Fibroblast of mammary gland (primary cell): ENCODE measurements around the gene PRSS27.

ENCODE experiments used
- DNase-seq: peaks from one replicate; pipeline ENCODE4 v3.0.0-alpha.2; 2010; ENCODE audit warnings: low read depth
- H3K4me3 ChIP-seq: 2 replicates; pipeline ENCODE4 v1.5.1; 2011; ENCODE audit warnings: low read depth, mild to moderate bottlenecking, low read length, moderate library complexity; ENCODE audit not compliant: control insufficient read depth
- TF ChIP-seq, protein P1 (sequence below): conservative IDR thresholded peaks from 2 replicates; pipeline ENCODE4 v1.5.1; 2011; ENCODE audit warnings: low read depth, low read length, inconsistent platforms; ENCODE audit not compliant: control insufficient read depth, insufficient read depth

PRSS27 gene

GRCh38 chr16:2701713-2702437, 18.1 kb downstream of the PRSS27 start:
- no peak overlapping the region for H3K4me3 ChIP-seq
- no peak for DNase-seq
- TF ChIP-seq, protein P1, sequence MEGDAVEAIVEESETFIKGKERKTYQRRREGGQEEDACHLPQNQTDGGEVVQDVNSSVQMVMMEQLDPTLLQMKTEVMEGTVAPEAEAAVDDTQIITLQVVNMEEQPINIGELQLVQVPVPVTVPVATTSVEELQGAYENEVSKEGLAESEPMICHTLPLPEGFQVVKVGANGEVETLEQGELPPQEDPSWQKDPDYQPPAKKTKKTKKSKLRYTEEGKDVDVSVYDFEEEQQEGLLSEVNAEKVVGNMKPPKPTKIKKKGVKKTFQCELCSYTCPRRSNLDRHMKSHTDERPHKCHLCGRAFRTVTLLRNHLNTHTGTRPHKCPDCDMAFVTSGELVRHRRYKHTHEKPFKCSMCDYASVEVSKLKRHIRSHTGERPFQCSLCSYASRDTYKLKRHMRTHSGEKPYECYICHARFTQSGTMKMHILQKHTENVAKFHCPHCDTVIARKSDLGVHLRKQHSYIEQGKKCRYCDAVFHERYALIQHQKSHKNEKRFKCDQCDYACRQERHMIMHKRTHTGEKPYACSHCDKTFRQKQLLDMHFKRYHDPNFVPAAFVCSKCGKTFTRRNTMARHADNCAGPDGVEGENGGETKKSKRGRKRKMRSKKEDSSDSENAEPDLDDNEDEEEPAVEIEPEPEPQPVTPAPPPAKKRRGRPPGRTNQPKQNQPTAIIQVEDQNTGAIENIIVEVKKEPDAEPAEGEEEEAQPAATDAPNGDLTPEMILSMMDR = no peak

DNA sequence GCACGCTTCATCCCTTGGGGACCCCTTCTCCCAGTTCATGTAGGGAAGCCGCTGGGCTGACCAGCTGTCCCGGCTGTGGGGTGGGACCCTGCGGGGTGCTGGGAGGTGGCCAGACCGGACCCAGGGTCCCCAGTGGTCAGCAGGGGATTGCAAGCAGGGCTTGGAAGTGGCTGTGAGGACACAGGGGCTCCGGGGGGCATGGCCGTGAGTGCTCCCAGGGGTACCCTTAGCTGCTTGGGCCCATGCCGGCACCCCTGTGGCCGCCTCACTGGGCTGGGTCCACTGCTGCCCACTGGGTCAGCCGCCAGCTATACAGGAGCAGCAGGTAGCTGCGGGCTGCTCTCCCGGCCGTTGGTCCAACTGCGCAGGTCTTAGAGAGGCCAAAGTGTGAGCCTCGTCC, 18.8 kb downstream of the PRSS27 start:
- no peak overlapping the region for H3K4me3 ChIP-seq
- TF ChIP-seq, protein P1 = no peak
- no peak for DNase-seq

DNA sequence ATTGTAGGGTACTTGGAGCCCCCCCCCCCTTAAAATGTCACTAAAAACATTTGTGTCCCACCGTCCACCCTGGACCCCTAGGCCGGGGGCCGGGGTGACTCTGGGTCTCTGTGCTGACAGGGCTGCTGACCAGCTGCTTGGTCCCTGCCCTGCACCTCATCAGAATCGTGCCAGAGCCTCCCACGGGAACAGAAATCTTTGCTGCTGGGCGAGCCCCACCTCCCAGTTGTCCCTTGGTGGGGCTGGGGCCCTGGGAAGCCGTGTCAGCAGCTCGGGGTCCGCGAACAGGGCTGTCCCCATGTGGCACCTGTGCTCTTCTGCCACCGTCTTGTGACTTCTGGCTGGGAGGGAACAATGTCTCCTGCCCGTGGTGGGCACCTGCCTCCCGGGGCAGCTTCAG, 19.2 kb downstream of the PRSS27 start:
- H3K4me3 ChIP-seq = no peak overlapping the region
- TF ChIP-seq, protein P1 = no peak
- no peak for DNase-seq

- TF ChIP-seq, protein P1 = no peak
- no peak overlapping the region for H3K4me3 ChIP-seq
- DNase-seq = no peak
Measured at GRCh38 chr16:2699791-2700600, 20.0 kb downstream of the PRSS27 start.

DNA sequence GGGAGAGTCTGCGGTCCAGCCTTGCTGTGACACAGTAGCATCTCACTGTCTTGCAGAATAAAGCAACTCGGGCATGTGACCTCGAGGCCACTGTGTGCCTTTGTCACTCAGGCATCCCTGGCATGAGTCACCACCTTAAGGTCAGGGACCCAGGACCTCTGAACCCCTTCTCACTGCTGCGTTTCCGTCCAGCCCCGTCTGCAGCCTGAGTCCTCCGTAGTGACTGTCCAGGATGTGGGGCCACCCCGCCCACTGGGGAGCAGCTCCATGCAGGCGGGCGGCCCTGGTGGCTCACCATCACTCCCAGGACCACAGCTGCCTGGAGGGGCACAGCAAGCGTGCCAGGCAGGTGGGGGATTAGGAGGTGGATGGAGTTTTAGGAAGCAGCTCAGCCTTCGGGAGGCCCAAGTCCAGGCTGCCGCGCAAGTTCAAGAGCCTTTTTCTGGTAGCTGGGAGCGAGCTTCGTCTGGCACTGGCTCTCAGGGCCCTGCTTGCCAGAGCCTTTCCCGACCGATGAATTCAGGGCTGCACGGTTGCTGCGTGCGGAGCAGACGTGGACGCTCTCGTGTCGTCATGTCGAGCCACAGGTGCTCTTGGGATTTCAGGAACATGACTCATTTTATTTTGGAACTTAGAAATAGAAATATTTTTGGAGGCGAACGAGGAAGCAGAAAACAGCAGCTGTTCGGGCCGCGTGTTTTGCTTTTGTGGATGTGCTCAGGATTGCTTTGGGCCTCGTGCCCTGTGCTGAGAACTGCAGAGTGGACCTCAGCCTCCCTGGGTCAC, 20.9 kb downstream of the PRSS27 start:
- TF ChIP-seq, protein P1 = no peak
- DNase-seq = no peak

DNA sequence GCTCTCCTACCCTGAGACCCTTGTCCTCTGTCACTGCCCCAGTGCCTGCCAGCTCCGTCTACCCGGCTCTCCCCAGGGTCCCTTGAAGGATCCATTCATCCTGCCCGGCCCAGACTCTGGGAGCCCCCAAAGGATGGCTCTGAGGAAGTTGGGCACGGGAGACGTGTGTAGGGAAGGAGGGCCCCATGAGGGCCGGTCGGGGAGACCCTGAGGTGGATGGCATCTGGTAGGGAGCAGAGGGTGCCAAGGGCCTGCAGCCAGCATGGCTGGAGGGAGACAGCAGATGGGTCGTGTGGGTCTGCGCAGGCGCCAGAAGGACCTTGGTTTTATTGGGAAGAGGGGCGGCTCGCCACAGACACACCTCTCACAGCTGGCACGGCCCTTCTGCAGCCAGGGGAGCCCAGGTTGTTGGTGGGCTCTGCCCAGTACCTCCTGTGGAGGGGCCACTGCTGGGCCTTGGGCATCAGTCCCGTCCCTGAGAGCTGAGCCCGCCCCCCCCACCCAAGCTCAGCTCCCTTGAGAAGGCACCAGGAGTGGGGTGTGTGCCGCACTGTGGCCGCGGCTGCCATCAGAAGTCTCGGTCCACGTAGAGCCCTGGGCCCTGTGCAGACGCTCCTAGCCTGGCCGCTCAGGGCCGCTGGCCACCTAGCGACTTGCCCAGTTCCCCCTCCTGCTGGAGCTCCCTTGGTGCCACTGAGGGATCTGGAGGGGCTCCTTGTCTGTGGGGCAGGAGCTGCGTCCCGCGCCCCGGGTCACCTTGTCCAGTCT, 21.7 kb downstream of the PRSS27 start:
- TF ChIP-seq, protein P1 = no peak
- no peak for DNase-seq
- no peak overlapping the region for H3K4me3 ChIP-seq

More for the DNA sequence above, 20.9 kb downstream of the PRSS27 start:
- H3K4me3 ChIP-seq = no peak overlapping the region
